Lower leg skin (tissue), 4 donors: Measurements from ENCODE around the gene PYDC2. TPM values are rescaled to one million over a fixed set of nuclear protein-coding genes. Genes with fewer than 3 reads are reported as not detected.

Experiments
- DNase-seq, 2 donors: peaks; one replicate each; pipeline ENCODE4 v3.0.0-alpha.2; 2019; ENCODE audit warnings: low spot score in 2 of 2
- H3K4me3 ChIP-seq: fragments of 200-600 bp; sonication (generic); 2 replicates; pipeline ENCODE4 v1.5.1; 2017; ENCODE audit warnings: mild to moderate bottlenecking, low read depth; ENCODE audit not compliant: poor library complexity, severe bottlenecking
- CTCF ChIP-seq, 3 donors: fragments of 450-650 bp; IDR thresholded peaks; one replicate each; pipeline ENCODE4 v1.5.1; 2016; ENCODE audit warnings: antibody characterized with exemption in 3 of 3, mild to moderate bottlenecking in 3 of 3, moderate library complexity in 2 of 3
- POLR2A ChIP-seq, 2 donors: fragments of 450-650 bp; IDR thresholded peaks; one replicate each; pipeline ENCODE4 v1.6.1; 2016 to 2017; ENCODE audit warnings: antibody characterized with exemption in 2 of 2, mild to moderate bottlenecking in 1 of 2, moderate library complexity in 1 of 2
- WGBS, 2 donors: methylation state at CpG; one replicate each; pipeline ENCODE4 v1.1.5; 2018; 5-methylcytosine and 5-hydroxymethylcytosine counted together
- intact Hi-C: fragments of 100-400 bp; cut with DNase I; formaldehyde crosslinking; loops from one replicate; pipeline ENCODE4 v1.15.0; 2023; ENCODE audit warnings: low total_unique reads
- total RNA-seq, 4 donors: library from RNA; depleted of rRNA; stranded (reverse); fragments of >200 nt; gene quantifications; one replicate each; pipeline ENCODE4 v1.1.0, GENCODE V29; 2016

PYDC2 gene
- total RNA-seq, 4 donors from 2014 or later, result not detected

- DNase-seq, result no peak
- TF ChIP-seq CTCF (IDR thresholded peaks at IDR 0.05) (no peak), POLR2A (IDR thresholded peaks at IDR 0.05) (no peak)
- intact Hi-C loops, result no loop called here
- no peak overlapping the region for H3K4me3 ChIP-seq
- 77% methylated on average over 2 of the region's 2 CpGs for WGBS, 2 donors
Measured at GRCh38 chr3:191420771-191421170, 40.2 kb upstream of the PYDC2 start.

GRCh38 chr3:191424881-191425280 is 36.1 kb upstream of the PYDC2 start:
- 56 to 66% methylated on average over 3 of the region's 3 CpGs for WGBS, 2 donors
- DNase-seq, result no peak
- intact Hi-C loops, result no loop called here
- TF ChIP-seq POLR2A (IDR thresholded peaks at IDR 0.05), result no peak
- no peak for TF ChIP-seq CTCF (IDR thresholded peaks at IDR 0.05)
- H3K4me3 ChIP-seq, result no peak overlapping the region

- DNase-seq, result no peak
- intact Hi-C loops, result no loop called here
- 89 to 91% methylated on average over 11 of the region's 11 CpGs for WGBS, 2 donors
- H3K4me3 ChIP-seq, result no peak overlapping the region
- TF ChIP-seq POLR2A (IDR thresholded peaks at IDR 0.05) (no peak), CTCF (IDR thresholded peaks at IDR 0.05) (no peak)
Measured at GRCh38 chr3:191425322-191425734, 35.6 kb upstream of the PYDC2 start.

- H3K4me3 ChIP-seq, result no peak overlapping the region
- WGBS, 2 donors, result 34 to 55% methylated on average over 1 of the region's 1 CpG
- intact Hi-C loops, result no loop called here
- TF ChIP-seq CTCF (IDR thresholded peaks at IDR 0.05) (no peak), POLR2A (IDR thresholded peaks at IDR 0.05) (no peak)
- no peak for DNase-seq
Measured at GRCh38 chr3:191426311-191426710, 34.7 kb upstream of the PYDC2 start.

GRCh38 chr3:191428177-191428576 is 32.8 kb upstream of the PYDC2 start:
- no peak overlapping the region for H3K4me3 ChIP-seq
- WGBS, 2 donors, result 97 to 100% methylated on average over 1 of the region's 1 CpG
- TF ChIP-seq POLR2A (IDR thresholded peaks at IDR 0.05), result no peak
- intact Hi-C loops, result no loop called here
- DNase-seq, result no peak

- TF ChIP-seq POLR2A (IDR thresholded peaks at IDR 0.05) (no peak), CTCF (IDR thresholded peaks at IDR 0.05) (no peak)
- no peak for DNase-seq
- WGBS, 2 donors, result 68 to 70% methylated on average over 4 of the region's 4 CpGs
- no peak overlapping the region for H3K4me3 ChIP-seq
- intact Hi-C loops, result no loop called here
Measured at GRCh38 chr3:191430103-191430502, 30.9 kb upstream of the PYDC2 start.
